Measurements from ENCODE around the gene DACH1.
"Not testable (repeated sequence)": the region's sequence is repeated elsewhere in the genome, so short reads cannot be mapped to it uniquely, and the experiment has no call there.

The DACH1 gene

DNA sequence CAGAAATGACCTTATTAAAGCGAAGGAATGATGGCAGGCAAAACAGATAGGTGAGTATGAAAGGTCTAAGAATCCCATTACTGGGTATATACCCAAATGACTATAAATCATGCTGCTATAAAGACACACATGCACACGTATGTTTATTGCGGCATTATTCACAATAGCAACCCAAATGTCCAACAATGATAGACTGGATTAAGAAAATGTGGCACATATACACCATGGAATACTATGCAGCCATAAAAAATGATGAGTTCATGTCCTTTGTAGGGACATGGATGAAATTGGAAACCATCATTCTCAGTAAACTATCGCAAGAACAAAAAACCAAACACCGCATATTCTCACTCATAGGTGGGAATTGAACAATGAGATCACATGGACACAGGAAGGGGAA lies 29.4 kb downstream of the DACH1 start:
- DNase-seq (ENCODE audit: low read depth): not testable (repeated sequence)

DNA sequence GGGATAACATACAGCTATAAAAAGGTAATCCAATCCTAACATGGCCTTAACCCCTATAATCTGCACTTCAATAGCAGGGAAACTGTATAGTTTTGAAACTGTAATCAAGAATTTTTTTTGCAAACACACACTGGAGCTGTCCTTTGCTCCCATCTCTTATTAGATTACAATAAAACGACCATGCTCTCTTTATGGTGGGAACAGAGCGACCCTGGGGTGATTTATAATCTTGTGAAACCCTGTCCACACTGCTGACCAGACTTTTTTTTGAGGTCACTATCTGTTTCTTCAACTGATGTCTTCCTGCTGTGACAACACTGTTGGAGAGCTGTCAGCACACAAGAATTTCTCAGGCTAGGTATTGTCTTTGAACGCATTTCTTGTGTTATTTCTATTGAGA lies 35.3 kb downstream of the DACH1 start:
- no peak for DNase-seq (ENCODE audit: low read depth)
- H3K4me3 ChIP-seq (ENCODE audit: low read depth, low read length): no peak overlapping the region

More for the DNA sequence above, 29.4 kb downstream of the DACH1 start:
- H3K4me3 ChIP-seq (ENCODE audit: low read depth, low read length): not testable (repeated sequence)

DNA sequence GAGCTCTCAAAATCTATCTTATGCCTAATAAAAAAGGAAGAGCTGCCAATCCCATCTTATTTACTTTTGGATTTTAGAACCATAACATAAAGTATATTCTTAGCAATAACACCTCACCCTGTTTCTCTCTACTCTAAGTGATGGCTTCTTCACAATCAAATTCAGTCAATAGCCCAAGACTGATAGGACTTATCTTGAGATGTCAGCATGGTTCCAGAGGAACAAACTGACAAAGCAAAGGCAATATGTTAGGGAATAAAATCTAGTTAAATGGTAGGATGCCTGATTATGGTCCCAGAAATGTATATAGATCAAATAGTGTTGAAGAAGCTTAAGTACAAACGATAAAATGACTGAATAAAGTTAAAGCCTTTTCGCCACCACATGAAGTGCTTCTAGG lies 36.3 kb downstream of the DACH1 start:
- no peak for DNase-seq (ENCODE audit: low read depth)
- H3K4me3 ChIP-seq (ENCODE audit: low read depth, low read length): no peak overlapping the region

DNA sequence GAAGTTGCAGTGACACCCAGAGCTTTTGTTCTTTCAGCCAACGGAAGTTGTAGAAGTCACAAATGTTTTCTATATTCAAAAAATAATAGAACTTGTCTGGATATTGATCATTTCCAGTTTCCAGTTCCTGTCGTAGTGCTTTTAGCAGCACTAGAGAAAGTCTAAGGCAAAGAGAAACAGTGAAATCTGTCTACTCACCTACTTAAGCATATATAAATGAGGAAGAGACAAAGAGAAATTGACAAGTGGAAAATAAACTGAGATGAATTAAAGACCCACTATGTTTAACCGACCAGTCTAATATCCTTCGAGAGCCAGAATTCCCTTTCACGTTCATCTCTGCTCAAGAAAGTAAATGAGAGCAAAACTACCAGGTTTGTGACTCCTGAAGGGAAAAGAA lies 36.7 kb downstream of the DACH1 start:
- no peak overlapping the region for H3K4me3 ChIP-seq (ENCODE audit: low read depth, low read length)
- DNase-seq (ENCODE audit: low read depth): no peak

DNA sequence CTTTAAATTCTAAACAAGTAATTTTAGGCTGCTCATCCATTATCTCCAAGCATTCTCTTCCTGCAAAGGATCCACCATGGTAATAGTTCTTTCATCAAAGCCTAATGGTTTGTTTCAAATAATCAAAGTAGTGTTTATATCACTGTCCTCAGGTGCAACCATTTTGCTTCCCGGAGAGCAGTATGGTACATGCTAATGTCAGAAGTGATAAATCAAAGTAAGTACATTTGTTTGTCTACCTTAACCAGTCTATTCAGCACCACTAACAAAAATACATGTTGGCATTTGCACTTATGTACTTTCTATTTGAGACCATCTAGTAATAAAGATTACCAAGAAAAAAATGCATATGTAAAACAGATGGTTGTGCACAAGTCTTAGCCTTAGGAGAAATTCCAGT lies 37.5 kb downstream of the DACH1 start:
- no peak for DNase-seq (ENCODE audit: low read depth)
- no peak overlapping the region for H3K4me3 ChIP-seq (ENCODE audit: low read depth, low read length)

DNA sequence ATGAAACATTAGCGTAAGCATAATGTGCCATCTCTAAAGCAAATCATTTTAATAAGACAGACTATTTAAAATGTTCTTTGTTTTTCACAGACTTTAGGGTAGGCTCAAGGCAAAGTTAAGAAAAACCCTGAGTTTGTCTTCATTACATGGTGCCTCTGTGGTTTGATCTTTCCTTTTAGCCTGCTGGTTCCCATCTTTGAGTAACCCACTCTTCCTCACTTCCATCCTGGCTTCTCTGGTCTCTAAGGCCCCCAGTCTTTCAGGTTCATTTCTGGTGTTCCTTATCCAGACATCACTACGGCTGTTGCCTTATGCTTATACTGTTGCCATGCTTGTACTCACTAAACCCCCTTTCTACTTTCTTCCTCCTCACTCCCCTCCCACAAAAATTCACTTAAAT lies 38.4 kb downstream of the DACH1 start:
- no peak for DNase-seq (ENCODE audit: low read depth)
- no peak overlapping the region for H3K4me3 ChIP-seq (ENCODE audit: low read depth, low read length)

DNA sequence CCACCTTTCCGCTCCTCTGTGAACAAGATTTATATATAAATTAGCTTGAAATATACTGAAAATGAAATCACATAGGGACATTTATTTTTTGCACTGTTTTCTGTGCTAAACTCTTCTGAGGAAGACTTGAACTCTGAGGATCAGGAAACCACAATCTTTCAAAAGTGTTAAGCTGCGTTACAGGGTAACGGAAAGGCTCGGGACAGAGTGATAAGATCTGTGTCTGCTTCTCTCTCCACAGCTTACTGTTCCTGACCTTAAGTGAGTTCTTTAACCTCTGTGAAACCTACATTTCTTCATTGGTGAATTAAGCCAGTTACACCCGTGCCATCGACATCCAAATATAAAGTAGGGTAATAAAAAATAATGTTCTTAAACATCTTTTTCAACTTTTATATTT lies 38.9 kb downstream of the DACH1 start:
- no peak overlapping the region for H3K4me3 ChIP-seq (ENCODE audit: low read depth, low read length)
- DNase-seq (ENCODE audit: low read depth): no peak

DNA sequence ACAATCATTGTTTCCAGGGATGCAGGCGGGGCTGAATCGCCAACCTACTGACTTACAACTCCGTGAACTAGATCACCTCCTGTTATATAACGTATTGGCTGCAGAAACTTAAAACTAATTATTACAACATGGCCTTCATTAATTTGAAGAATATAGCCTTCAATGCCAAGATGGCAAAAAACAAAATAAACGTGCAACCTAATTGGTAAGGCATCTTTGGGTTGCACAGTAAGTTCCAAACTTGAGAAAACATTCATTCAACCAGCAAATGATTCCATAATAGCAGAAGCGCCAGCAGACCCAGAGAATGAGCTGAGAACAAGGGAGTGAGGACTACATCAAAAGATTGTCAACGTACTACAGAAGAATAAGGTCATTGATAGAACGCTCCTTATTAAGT lies 39.8 kb downstream of the DACH1 start:
- no peak for DNase-seq (ENCODE audit: low read depth)
- no peak overlapping the region for H3K4me3 ChIP-seq (ENCODE audit: low read depth, low read length)

DNA sequence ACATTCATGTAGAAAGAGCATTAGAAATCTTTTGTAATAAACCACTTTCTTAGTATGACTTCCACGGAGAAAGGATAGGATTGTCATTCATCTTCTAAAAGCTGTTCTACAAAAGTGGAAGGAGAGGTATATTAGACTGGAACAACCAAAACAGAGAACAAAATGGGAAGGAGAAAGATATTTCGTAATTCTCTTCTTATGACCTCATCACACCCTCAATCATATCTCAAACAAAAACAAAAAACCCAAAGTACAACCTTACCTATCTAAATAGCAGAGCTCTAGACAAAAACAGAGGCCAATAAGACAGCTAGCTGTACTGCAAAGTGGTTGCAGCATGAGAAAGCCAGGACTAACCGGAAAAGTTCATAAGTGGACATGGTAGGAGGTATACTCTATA lies 46.3 kb downstream of the DACH1 start:
- no peak for DNase-seq (ENCODE audit: low read depth)
- H3K4me3 ChIP-seq (ENCODE audit: low read depth, low read length): no peak overlapping the region

DNA sequence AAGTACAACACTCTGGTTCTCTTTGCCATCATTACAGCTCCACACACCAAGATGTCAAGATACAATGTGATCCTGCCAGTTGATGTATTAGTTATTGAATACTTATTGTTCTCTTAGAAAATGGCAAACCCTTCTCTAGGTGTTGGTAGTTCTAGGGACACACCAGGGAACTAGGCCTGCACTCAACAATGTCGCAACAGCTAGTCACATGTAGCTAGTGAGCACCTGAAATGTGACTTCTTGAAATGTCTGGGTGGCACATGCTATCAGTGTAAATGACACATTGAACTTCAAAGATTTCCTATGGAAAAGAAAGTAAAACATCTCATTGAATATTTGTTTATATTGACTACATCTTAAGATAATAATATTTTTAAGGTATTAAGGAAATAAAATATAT lies 49.7 kb downstream of the DACH1 start:
- no peak for DNase-seq (ENCODE audit: low read depth)
- H3K4me3 ChIP-seq (ENCODE audit: low read depth, low read length): no peak overlapping the region

DNA sequence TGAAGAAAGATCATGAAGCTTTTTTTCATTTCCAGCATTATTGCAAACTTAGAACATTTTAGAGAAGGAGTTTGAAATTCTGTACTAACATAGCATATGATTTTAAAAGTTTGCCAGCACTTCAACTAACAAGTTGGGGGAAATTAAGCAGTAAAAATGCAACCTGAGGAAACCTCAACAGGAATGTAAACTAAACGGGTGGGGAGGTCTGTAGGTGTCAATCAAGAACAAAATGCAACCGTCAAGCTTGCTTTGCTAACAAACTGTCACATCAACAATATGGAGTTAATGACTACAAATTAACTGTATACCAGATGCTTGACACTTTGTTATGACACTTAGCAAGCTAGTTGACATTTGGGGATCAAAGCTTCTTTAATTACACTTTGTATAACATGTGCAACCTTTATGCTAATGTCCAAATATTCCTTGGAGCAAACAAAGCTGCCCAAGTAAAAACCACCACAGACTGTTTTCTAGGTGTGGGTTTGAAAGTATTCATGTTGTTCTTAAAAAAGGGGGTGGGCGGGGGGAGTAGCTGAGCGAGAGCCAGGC lies 52.1 kb downstream of the DACH1 start:
- no peak for DNase-seq (ENCODE audit: low read depth)
- no peak overlapping the region for H3K4me3 ChIP-seq (ENCODE audit: low read depth, low read length)

DNA sequence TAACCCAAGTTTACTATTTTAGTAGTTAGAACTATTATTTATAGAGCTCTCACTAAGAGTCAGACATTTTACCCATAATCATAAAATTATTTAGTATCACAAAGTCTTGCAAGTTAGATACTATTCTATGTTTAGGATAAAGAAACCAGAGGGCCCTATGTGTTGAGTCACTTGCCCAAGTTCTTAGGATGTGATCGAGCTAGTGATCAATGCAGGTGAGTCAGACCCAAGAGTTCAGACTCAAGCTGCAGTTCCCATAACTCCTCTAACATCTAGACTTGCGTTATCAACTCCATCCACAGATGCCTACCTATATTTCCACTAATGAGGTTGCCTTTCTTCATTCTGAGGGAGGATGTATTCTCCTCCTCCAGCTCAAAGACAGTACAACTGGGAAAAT lies 53.8 kb downstream of the DACH1 start:
- DNase-seq (ENCODE audit: low read depth): no peak
- no peak overlapping the region for H3K4me3 ChIP-seq (ENCODE audit: low read depth, low read length)

DNA sequence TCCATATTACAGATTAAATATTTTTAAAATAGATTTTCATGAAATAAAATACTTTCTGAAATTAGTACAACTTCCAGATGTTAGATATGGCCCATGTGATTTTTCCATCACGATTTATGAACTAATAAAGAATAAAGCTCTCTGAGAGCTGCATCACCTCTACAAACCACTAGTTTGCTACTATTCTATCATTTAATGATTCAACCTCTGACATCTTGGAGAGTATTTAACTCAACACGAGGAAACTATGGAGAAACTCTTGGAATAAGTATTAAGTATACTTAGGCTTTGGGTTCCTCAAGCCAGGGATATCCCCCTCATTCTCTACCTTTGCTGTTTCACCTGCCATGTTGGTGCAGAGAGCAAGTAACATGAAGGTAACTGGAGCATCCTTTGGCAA lies 55.7 kb downstream of the DACH1 start:
- DNase-seq (ENCODE audit: low read depth): no peak
- no peak overlapping the region for H3K4me3 ChIP-seq (ENCODE audit: low read depth, low read length)

DNA sequence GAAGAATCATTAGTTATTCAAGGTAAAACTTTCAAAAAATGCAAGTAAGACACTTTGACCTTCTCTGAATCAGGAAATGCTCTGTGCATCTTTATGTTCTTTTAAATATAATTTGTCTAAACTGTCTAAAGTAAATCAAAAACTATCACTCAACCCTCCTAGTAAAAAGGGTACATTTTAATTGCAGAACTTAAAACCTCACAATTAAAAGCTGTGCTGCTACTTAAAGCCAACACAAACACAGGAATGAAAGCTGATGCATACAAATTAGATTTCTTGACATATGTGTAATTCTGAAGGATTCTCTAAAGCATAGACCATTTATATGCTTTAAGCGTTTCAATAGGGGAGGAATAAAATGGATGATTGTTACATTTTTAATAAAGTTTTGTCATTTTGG lies 58.3 kb downstream of the DACH1 start:
- H3K4me3 ChIP-seq (ENCODE audit: low read depth, low read length): no peak overlapping the region
- no peak for DNase-seq (ENCODE audit: low read depth)

DNA sequence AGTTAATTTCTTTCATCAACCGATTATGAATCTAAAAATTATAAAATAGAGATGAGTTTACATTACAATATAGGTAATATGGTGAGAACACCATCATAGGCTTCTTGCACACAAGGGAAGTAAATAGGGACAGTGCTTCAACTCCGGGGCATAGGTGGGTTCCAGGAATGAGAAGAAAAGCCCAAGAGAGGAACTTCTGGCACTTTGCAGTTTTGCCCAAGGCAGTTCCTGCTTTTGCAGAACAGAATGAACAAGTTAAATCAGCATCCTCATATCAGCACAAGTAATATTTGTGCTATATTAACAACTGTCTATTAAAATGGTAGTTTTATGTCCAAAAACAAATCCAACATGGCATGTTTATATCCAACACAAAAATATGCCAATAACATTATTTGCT lies 60.1 kb downstream of the DACH1 start:
- no peak for DNase-seq (ENCODE audit: low read depth)
- H3K4me3 ChIP-seq (ENCODE audit: low read depth, low read length): no peak overlapping the region

DNA sequence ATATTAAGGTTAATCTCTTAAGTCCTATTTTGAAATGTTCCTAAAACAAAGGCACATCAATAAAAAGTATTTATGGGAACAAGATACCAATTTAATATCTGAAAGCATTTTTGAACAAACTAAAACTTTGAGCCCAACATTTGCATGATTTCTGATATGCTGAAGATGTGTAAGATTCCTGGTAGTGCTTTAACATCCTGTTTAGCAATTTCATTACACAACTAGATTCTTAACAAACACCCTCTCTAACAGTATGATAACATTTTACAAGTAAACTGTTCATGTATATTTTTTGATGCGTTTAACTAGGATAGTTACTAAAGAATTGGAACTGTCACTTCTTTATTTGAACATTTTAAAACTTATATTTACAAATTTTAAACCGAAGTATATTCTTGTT lies 63.9 kb downstream of the DACH1 start:
- H3K4me3 ChIP-seq (ENCODE audit: low read depth, low read length): no peak overlapping the region
- no peak for DNase-seq (ENCODE audit: low read depth)

DNA sequence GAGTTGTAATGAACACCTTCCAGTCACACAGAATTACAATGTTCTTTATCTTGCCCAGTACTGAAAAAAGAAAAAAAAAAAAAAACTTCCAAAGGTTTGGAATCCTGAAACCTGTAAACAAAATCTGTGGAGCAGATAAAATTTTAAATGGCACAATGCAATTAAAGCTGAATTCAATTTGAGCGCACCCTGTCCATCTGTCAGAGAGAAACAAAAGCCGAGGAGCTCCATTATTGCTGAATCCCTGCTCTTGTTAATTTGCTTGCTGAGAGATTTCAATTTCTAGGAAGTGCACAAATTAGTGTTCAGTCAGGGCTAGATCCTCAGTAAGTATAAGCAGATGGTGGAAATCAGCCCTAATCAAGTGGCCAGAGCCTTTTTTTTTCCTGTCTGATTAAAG lies 65.2 kb downstream of the DACH1 start:
- no peak overlapping the region for H3K4me3 ChIP-seq (ENCODE audit: low read depth, low read length)
- DNase-seq (ENCODE audit: low read depth): no peak

DNA sequence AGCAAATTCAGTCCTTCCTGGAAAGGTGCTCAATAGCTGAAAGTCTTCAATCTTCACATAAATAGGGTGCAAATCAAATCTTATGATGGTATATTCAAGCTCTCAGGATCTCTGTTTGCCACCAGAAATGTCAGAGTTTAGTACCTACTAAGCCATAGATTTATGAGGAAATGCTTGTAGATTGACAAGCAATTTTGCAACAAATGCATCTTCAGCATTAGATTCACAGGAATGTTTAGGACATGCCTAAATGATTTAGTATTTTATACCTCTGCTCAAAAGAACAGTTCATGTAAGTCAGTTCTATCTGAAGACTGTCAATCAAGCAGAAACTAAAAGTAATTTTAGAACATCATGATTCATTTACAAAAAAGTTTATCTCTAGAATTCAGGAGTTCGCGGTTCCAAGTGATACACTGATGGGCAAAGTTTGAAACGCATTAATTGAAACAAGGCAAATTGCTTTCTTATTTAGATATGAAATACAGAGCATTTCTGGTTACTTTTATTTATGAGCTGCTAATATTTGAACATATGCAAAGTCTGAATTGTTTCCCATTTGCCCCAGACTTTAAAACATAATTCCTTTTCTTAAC lies 65.7 kb downstream of the DACH1 start:
- no peak overlapping the region for H3K4me3 ChIP-seq (ENCODE audit: low read depth, low read length)
- no peak for DNase-seq (ENCODE audit: low read depth)

DNA sequence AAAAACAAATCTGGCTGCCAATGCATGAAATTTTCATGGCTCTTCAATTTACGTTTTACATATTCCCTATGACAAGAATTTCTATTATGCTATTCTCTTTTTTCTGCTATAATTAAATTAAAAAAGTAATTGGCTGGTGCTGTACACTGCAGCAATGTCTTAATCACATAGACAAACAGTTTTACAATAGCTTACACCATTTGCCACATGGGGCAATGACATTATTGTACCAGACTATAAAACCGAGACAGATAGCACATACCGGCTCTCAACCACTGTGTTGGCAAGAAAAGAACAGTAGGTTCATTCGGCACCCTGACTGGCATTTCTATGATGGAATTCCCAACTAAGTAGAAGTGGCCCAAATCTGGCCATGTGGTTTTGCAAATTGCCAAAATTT lies 67.7 kb downstream of the DACH1 start:
- DNase-seq (ENCODE audit: low read depth): no peak
- no peak overlapping the region for H3K4me3 ChIP-seq (ENCODE audit: low read depth, low read length)

DNA sequence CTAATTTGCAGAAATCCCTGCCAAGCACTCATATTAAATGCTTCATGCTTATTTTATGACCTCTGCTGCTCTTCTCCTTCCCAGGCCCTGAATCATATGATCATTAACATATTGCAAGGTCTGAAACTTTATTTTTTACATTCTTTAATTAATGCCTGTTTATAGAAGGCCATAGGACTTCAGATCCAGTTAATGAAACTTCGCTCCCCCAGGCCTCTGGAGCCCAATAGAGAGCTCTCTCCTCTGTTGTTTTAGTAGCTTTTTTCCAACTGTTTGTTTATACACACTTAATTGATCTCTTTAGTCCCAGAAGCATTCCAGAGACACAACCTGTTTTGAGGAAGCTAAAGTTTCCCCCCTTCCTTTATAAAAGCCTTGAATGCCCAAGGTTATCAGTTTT lies 68.3 kb downstream of the DACH1 start:
- H3K4me3 ChIP-seq (ENCODE audit: low read depth, low read length): no peak overlapping the region

DNA sequence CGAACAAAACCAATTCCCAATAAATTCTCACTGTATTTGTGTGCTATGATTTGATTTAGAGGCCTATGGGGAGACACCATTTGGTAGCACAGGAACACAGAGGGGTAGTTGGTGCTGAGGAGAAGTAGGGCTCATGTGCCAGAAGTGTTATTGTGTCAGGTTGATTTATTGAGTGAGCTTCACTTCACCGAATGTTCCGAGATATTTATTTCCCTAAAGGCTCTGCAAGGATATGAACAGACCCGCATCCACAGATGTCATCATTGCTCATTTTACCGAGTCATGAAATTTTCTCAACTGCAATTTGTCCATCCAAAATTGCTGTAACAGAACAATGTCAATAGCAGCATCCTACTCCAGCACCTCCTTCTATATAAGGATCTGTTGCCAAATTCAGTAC lies 69.5 kb downstream of the DACH1 start:
- no peak overlapping the region for H3K4me3 ChIP-seq (ENCODE audit: low read depth, low read length)
- no peak for DNase-seq (ENCODE audit: low read depth)

More for the DNA sequence above, 68.3 kb downstream of the DACH1 start:
- DNase-seq (ENCODE audit: low read depth): no peak
